ENCODE data around the gene PTPRZ1.

DNA sequence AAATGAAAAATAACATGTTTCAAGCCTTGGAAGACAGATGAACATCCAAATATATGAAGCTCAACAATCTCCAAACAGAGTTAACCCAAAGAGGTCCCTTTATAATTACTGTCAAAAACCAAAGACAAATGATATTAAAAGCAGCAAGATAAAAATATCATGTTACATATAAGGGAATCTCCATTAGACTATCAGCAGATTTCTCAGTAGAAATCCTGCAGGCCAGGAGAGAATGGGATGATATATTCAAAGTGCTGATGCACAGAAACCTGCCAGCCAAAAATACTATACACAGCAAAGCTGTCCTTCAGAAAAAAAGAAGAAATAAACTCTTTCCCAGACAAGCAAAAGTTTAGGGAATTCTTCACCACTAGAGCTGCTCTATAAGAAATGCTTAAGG, 230.1 kb downstream of the PTPRZ1 start:
- no peak for TF ChIP-seq CTCF (IDR thresholded peaks at IDR 0.05; ENCODE audit: low read depth, low read length, missing input control)
- no peak for TF ChIP-seq GABPA (IDR thresholded peaks at IDR 0.05 in 1 of 2, conservative IDR thresholded peaks at IDR 0.05 in 1 of 2)
- TF ChIP-seq JUND (IDR thresholded peaks at IDR 0.05) = no peak
- TF ChIP-seq, protein P1, sequence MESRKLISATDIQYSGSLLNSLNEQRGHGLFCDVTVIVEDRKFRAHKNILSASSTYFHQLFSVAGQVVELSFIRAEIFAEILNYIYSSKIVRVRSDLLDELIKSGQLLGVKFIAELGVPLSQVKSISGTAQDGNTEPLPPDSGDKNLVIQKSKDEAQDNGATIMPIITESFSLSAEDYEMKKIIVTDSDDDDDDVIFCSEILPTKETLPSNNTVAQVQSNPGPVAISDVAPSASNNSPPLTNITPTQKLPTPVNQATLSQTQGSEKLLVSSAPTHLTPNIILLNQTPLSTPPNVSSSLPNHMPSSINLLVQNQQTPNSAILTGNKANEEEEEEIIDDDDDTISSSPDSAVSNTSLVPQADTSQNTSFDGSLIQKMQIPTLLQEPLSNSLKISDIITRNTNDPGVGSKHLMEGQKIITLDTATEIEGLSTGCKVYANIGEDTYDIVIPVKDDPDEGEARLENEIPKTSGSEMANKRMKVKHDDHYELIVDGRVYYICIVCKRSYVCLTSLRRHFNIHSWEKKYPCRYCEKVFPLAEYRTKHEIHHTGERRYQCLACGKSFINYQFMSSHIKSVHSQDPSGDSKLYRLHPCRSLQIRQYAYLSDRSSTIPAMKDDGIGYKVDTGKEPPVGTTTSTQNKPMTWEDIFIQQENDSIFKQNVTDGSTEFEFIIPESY (IDR thresholded peaks at IDR 0.05) = no peak
- TF ChIP-seq TAF1 (conservative IDR thresholded peaks at IDR 0.05) = no peak
- no peak for TF ChIP-seq YY1 (IDR thresholded peaks at IDR 0.05)
